GM15510 (cell line): ENCODE measurements around the gene HES4.

Source experiments
- POLR2A ChIP-seq: IDR thresholded peaks from 3 replicates; pipeline ENCODE4 v1.6.1; 2011; ENCODE audit warnings: borderline replicate concordance; ENCODE audit not compliant: insufficient read length; ENCODE audit errors: extremely low read depth

HES4 gene

GRCh38 chr1:970242-970972 lies 29.5 kb downstream of the HES4 start:
- no peak for TF ChIP-seq POLR2A

- TF ChIP-seq POLR2A: no peak
Measured at GRCh38 chr1:969260-969855, 30.5 kb downstream of the HES4 start.

GRCh38 chr1:967466-968343 lies 32.2 kb downstream of the HES4 start:
- no peak for TF ChIP-seq POLR2A

DNA sequence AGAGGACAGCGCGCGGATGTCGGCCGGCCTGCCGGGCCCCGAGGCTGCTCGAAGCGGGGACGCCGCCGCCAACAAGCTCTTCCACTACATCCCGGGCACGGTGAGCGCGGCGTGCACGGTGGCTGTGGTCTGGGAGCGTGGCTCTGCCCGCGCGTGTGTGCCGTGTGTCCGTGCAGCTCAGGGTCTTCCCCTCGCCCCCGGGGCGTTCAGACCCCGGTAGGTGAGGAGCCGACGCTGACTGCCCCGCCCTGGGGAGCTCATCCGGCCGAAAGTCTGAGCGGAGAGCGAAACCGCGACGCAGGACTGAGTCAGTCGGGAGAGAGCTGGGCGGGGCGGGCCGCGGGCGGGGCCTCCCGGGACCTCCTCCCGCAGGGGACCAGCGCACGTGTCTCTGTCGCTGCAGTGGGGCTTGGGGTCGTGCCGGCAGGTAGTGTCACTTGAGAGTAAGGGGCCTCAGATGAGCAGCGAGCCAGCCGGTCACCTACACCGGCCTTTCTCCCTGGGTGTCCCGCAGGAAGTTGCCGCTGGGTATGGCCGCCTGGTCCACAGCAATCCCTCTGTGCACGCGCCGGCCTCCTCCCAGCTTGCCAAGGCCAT lies 33.1 kb downstream of the HES4 start:
- peak; percentile 48 for TF ChIP-seq POLR2A

- TF ChIP-seq POLR2A: no peak
Measured at GRCh38 chr1:966135-966703, 33.7 kb downstream of the HES4 start, which contains the start of gene PLEKHN1. Gene PLEKHN1 (plus strand): TSS chr1:966482. CDS start chr1:966532, 50 bp downstream.

DNA sequence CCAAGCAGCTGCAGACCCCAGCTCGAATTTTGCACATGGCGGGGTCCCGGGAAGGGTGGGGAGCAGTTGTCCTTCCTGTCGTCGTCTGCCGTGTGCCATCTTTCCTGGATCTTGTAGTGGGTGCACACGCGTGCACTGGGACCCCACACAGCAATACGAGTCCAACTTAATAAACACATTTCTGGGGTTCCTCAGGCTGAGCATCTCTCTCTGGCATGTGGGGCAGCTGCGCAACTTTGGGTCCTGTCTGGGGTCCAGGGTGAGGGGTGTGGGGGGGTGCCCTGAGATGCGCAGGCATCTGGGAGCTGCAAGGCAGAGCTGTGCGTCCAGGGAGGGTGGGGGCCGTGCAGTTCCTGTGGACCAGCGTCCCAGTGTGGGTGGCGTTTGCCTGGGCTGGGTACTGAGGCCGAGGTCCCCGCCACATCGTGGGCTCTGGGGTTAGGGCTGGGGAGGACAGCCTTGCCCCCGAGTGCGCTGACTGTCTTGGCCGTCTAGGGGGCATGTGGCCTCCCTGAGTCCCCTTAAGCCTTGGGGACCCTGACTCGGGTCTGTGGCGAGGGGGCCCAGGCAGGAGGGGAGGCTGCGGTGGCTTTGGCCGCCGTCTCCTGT lies 34.3 kb downstream of the HES4 start:
- no peak for TF ChIP-seq POLR2A

- TF ChIP-seq POLR2A: no peak
Measured at GRCh38 chr1:964691-965525, 35.0 kb downstream of the HES4 start.

DNA sequence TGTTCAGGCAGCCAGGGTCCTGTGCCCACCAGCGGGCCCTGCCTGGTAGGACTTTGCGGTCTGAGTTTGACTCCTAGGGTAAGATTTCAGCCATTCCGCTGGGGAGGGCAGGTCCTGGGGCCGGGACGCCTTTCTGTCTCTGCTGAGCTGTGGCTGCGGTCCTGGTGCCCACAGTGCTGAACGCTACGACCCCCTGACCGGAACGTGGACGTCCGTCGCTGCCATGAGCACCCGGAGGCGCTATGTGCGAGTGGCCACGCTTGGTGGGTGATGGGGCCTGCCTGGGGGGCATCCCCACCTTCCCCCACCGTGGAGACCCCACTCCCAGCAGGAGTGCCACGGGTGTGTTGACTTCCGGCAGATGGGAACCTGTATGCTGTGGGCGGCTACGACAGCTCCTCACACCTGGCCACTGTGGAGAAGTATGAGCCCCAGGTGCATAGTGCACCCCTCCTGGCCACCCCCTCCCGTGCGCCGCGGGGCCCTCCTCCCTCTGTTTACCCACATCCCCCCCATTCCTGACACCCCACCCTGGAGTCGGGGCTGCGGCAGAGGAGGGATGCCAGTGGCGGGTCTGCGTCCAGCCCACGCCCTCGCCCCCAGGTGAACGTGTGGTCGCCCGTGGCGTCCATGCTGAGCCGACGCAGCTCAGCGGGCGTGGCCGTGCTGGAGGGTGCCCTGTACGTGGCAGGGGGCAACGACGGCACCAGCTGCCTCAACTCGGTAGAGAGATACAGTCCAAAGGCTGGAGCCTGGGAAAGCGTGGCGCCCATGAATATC lies 36.0 kb downstream of the HES4 start:
- no peak for TF ChIP-seq POLR2A

DNA sequence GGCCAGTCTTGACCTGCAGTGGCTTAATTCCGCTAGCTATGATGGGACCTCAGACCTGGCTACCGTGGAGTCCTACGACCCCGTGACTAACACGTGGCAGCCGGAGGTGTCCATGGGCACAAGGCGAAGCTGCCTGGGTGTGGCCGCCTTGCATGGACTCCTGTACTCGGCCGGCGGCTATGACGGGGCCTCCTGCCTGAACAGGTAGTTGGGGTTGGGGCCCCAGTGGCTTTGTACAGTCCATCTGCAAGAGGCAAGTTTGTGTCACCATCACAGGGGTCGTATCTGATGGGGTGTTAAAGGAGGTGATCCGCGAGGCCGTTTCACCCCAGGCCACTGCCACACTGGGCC lies 36.6 kb downstream of the HES4 start:
- TF ChIP-seq POLR2A: no peak

GRCh38 chr1:962381-963300 lies 37.3 kb downstream of the HES4 start:
- no peak for TF ChIP-seq POLR2A

GRCh38 chr1:961132-961669 lies 38.7 kb downstream of the HES4 start:
- no peak for TF ChIP-seq POLR2A
